Measurements from ENCODE around the gene DGKH.
"Not testable (repeated sequence)": the region's sequence is repeated elsewhere in the genome, so short reads cannot be mapped to it uniquely, and the experiment has no call there.

DGKH gene

DNA sequence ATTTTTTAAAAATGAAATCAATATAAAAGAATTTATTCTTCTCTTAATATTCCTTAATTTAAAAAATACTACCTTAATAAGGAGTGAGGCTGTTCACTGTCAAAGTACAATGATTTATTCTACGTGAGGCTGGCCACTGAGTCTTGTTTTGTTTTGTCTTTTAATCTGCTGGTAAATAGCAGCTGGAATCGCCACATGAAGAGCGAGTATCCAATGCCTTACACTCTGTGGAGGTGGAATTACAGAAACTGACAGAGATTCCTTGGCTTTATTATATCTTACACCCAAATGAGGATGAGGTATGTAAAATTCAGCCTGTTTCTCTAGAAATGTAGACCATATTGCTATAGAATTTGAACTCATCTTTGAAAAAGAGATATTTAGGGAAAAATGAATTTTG lies 170.6 kb downstream of the DGKH start:
- no peak overlapping the region for H3K4me3 ChIP-seq (ENCODE audit: low read depth, low read length)
- TF ChIP-seq, protein P1, sequence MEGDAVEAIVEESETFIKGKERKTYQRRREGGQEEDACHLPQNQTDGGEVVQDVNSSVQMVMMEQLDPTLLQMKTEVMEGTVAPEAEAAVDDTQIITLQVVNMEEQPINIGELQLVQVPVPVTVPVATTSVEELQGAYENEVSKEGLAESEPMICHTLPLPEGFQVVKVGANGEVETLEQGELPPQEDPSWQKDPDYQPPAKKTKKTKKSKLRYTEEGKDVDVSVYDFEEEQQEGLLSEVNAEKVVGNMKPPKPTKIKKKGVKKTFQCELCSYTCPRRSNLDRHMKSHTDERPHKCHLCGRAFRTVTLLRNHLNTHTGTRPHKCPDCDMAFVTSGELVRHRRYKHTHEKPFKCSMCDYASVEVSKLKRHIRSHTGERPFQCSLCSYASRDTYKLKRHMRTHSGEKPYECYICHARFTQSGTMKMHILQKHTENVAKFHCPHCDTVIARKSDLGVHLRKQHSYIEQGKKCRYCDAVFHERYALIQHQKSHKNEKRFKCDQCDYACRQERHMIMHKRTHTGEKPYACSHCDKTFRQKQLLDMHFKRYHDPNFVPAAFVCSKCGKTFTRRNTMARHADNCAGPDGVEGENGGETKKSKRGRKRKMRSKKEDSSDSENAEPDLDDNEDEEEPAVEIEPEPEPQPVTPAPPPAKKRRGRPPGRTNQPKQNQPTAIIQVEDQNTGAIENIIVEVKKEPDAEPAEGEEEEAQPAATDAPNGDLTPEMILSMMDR (IDR thresholded peaks at IDR 0.05; ENCODE audit: control insufficient read depth, extremely low read depth, insufficient read depth) = no peak
- no peak for DNase-seq (ENCODE audit: low read depth)

DNA sequence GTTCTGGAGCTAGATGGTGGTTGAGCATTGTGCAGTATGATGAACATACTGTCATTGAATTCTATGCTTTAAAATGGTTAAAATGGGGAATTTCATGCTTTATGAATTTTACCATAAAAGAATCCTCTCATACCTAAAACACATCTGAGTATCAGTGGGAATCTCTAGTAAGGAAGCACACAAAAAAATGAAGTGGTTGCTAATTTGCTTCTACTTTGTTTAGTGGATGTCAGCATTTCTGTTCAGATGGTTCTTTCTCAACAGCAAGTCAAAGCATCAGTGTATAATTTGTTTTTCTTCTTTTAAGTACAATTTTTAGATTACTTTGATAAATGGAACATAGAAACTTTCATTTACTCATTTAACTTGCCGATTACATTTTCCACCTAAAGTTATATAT lies 171.4 kb downstream of the DGKH start:
- TF ChIP-seq, protein P1 (IDR thresholded peaks at IDR 0.05; ENCODE audit: control insufficient read depth, extremely low read depth, insufficient read depth) = no peak
- DNase-seq (ENCODE audit: low read depth) = no peak

DNA sequence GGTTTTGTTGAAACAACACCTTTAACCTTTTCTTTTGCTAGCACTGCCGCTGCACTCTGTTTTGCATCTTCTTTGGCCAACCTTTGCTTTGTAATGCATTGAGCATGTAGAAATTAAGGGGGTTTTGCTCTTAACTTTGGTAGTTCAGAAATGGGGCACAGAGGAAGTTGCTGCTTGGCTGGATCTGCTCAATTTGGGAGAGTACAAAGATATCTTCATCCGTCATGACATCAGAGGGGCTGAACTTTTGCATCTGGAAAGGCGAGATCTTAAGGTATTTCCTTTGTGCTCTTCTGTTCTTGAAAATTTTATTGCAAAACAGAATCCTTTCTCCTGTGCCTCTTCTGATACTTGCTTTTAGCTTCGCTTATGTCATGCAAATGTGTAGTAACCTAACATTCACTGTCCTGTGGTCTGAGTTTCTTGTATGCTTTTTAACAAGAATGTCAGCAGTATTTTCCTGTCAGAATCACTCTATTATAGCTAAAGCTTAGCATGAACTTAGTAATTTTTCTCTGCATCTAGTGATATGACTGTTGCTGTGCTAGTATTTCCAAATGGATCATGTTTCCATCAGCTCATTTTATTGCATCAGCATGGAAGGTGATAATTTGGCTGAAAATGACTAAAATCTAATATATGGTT lies 172.8 kb downstream of the DGKH start:
- TF ChIP-seq, protein P1 (IDR thresholded peaks at IDR 0.05; ENCODE audit: control insufficient read depth, extremely low read depth, insufficient read depth) = no peak
- H3K4me3 ChIP-seq (ENCODE audit: low read depth, low read length) = no peak overlapping the region
- no peak for DNase-seq (ENCODE audit: low read depth)

More for the DNA sequence above, 171.4 kb downstream of the DGKH start:
- no peak overlapping the region for H3K4me3 ChIP-seq (ENCODE audit: low read depth, low read length)

DNA sequence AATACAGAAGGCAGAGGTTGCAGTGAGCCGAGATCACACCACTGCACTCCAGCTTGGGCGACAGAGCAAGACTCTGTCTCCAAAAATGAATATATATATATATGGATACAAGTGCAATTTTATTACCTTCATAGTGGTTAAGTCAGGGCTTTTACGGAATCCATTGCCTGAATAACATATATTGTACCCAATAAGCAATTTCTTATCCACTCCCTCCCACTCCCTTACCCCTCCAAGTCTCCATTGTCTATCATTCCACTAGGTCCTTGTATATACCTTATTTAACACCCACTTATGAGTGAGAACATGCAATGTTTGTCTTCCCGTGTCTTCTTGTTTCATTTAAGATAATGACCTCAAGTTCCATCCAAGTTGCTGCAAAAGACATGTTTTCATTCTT lies 175.2 kb downstream of the DGKH start:
- DNase-seq (ENCODE audit: low read depth) = no peak
- TF ChIP-seq, protein P1 (IDR thresholded peaks at IDR 0.05; ENCODE audit: control insufficient read depth, extremely low read depth, insufficient read depth) = no peak
- no peak overlapping the region for H3K4me3 ChIP-seq (ENCODE audit: low read depth, low read length)

DNA sequence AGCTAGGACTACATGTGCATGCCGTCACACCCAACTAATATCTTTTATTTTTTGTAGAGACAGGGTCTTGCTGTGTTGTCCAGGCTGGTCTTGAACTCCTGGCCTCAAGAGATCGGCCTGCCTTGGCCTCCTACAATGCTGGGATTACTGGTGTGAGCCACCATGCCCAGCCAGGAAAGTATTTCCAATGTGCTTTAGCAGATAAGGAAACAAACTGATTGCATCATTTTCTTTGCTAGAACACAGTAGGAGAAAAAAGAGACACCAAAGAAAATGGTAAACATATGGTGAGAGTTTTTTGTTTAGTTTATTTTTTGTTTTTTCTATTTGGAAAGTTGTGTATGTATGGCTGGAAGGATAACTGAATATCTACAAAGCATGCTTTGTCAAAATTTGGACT lies 176.6 kb downstream of the DGKH start:
- H3K4me3 ChIP-seq (ENCODE audit: low read depth, low read length) = no peak overlapping the region
- TF ChIP-seq, protein P1 (IDR thresholded peaks at IDR 0.05; ENCODE audit: control insufficient read depth, extremely low read depth, insufficient read depth) = no peak
- no peak for DNase-seq (ENCODE audit: low read depth)

DNA sequence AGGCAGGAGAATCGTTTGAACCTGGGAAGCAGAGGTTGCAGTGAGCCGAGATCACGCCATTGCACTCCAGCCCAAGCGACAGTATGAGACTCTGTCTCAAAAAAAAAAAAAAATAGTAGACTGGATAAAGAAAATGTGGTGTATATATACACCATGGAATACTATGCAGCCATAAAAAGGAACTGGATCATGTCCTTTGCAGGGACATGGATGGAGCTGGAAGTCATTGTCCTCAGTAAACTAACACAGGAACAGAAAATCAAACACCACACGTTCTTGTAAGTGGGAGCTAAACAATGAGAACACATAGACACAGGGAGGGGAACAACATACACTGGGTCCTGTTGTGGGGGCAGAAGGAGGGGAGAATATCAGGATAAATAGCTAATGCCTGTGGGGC lies 178.3 kb downstream of the DGKH start:
- H3K4me3 ChIP-seq (ENCODE audit: low read depth, low read length); DNase-seq (ENCODE audit: low read depth): not testable (repeated sequence)

DNA sequence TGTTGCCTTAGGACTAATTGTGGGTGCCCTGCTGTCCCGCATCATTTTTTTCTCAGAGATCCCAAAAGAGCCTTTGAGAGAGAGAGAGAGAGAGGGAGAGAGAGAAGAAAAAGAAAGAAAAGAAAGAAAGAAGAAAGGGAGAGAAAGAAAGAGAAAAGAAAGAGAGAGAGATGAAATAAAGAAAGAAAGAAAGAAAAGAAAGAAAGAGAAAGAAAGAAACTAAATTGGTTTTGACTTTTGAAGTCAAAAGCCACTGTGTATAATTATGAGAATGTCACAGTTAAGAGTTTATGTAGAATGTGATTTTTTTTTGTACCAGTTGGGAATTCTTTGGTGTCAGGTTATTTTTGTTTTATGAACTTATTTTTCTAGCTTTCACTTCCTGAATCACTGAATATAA lies 180.1 kb downstream of the DGKH start:
- TF ChIP-seq, protein P1 (IDR thresholded peaks at IDR 0.05; ENCODE audit: control insufficient read depth, extremely low read depth, insufficient read depth) = no peak
- no peak for DNase-seq (ENCODE audit: low read depth)
- no peak overlapping the region for H3K4me3 ChIP-seq (ENCODE audit: low read depth, low read length)
